A673 (cell line): ENCODE results near the gene SAP30L.

ENCODE experiments used
- EZH2 ChIP-seq: fragments of 200-600 bp; sonication (generic); IDR thresholded peaks from 2 replicates; pipeline ENCODE4 v1.6.1; 2017; ENCODE audit warnings: borderline replicate concordance, low read depth, mild to moderate bottlenecking, mixed read lengths, antibody characterized with exemption, low read length; ENCODE audit not compliant: poor library complexity, severe bottlenecking
- TF ChIP-seq, protein P1 (sequence below): fragments of 300-800, 200-600 bp; sonication (generic); conservative IDR thresholded peaks from 2 replicates; pipeline ENCODE4 v1.5.1; 2017; ENCODE audit warnings: low read depth, mild to moderate bottlenecking, antibody characterized with exemption, low read length, moderate library complexity, mixed read lengths

DNA sequence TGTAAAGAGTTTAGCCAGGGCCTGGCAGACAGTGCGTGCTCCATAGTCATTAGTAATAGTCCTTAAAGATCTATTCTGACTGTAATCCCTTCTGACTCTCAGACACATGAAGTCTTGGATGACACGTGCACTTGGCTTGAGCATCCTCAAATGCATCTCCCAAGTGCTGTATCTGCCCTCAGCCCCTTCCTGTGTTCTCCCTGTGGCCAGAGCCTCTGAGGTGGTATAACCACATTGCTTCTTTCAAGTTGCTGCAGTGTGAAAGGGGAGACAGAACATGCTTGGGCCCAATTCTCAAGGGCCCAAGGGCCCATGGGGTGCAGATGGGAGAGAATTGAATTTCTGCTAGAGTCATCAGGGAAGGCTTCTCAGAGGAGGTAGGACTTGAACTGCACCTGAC lies 62.3 kb downstream of the SAP30L start:
- TF ChIP-seq, protein P1, sequence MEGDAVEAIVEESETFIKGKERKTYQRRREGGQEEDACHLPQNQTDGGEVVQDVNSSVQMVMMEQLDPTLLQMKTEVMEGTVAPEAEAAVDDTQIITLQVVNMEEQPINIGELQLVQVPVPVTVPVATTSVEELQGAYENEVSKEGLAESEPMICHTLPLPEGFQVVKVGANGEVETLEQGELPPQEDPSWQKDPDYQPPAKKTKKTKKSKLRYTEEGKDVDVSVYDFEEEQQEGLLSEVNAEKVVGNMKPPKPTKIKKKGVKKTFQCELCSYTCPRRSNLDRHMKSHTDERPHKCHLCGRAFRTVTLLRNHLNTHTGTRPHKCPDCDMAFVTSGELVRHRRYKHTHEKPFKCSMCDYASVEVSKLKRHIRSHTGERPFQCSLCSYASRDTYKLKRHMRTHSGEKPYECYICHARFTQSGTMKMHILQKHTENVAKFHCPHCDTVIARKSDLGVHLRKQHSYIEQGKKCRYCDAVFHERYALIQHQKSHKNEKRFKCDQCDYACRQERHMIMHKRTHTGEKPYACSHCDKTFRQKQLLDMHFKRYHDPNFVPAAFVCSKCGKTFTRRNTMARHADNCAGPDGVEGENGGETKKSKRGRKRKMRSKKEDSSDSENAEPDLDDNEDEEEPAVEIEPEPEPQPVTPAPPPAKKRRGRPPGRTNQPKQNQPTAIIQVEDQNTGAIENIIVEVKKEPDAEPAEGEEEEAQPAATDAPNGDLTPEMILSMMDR: no peak
- no peak for TF ChIP-seq EZH2
